NOMO-1 (cell line): ENCODE results near the gene PLCB4.
A peak's percentile ranks its signal among the peaks of the same experiment; 100 is the strongest.

ENCODE experiments used
- DNase-seq, 2 experiments: peaks; one replicate each; lab custom pipeline; 2025; ENCODE audit not compliant: unreplicated experiment in 2 of 2; lab: John Stamatoyannopoulos, UW

The PLCB4 gene

GRCh38 chr20:9166153-9166780, 97.4 kb downstream of the PLCB4 start:
- no peak for DNase-seq

- DNase-seq = no peak
These were observed 100.5 kb downstream of the PLCB4 start for GRCh38 chr20:9169409-9169808.

DNA sequence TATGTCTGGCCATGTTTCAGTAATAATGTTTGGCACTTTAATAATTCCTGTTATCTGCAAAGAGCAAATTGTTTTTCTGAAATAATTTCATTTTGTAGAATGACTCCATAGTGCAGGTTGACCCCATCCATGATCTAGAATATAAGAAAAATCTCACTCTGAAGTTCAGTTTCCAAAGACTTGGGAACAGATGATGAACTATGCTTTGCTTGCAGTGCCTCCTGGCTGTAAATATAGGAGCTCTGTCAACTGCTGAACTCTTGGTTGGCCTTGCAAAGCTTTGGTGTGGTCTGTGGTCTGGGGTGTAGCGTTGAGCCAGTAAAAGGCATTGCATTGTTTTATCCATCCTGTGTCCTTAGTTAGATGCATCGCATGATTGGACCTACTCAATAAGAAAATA, 104.0 kb downstream of the PLCB4 start:
- no peak for DNase-seq

GRCh38 chr20:9177278-9177677, 108.4 kb downstream of the PLCB4 start:
- peak in 1 of 2 experiments; percentile 4 for DNase-seq

DNA sequence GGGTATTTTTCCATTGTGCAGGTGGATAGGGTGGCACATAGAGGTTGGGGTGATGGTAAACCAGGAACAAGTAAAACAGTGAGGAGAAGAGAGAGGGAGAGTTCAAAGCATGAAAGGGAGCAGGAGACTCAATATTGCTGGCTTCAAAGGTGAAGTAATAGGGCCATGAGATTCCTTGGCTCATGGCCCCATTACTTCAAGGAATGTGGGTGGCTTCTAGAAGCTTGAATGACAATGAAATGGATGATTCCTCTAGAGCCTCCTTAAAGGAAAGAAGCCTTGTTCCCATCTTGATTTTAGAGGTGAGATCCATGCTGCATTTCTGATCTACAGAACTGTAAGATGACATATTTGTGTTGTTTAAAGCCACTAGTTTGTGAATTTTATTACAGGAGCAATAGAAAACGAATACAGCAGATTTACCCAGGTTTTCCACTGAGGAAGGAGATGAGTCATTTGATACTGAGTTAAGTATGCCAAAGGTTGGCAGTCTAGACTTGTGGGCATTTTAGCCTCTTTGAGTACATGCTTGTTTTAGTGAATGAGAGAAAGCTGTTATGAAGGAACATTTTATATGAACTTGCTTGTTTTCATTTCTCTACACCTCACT, 110.4 kb downstream of the PLCB4 start:
- no peak for DNase-seq

GRCh38 chr20:9179867-9180266, 111.0 kb downstream of the PLCB4 start:
- DNase-seq = no peak

- no peak for DNase-seq
These were observed 111.8 kb downstream of the PLCB4 start for GRCh38 chr20:9180481-9181257.

GRCh38 chr20:9185511-9185910, 116.6 kb downstream of the PLCB4 start:
- DNase-seq = no peak

DNA sequence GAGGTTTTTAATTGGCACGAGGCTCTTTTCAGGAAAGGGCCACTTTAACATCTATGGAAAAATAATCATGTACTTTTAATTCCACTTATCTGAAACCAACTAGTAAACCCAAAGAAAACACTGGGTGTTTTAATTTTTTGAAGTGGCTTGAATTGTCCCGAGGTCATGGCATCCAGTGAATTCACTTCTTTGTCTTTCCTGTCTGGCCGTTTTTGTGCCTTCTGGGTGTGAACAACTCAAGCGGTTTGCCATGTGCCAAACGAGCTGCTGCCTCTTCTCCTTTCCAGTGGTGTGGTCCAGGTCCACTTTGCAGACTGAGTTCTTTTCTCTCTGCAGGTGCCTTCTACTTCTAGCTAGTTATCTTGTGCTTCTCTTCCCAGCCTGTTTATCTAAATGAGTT, 117.5 kb downstream of the PLCB4 start:
- no peak for DNase-seq

- DNase-seq = no peak
These were observed 126.1 kb downstream of the PLCB4 start for GRCh38 chr20:9195031-9195430.

GRCh38 chr20:9196110-9196509, 127.2 kb downstream of the PLCB4 start:
- no peak for DNase-seq

GRCh38 chr20:9198460-9198859, 129.6 kb downstream of the PLCB4 start:
- DNase-seq = no peak

- DNase-seq = peak; percentile 72 to 74
These were observed 131.3 kb downstream of the PLCB4 start for GRCh38 chr20:9200196-9200595.

DNA sequence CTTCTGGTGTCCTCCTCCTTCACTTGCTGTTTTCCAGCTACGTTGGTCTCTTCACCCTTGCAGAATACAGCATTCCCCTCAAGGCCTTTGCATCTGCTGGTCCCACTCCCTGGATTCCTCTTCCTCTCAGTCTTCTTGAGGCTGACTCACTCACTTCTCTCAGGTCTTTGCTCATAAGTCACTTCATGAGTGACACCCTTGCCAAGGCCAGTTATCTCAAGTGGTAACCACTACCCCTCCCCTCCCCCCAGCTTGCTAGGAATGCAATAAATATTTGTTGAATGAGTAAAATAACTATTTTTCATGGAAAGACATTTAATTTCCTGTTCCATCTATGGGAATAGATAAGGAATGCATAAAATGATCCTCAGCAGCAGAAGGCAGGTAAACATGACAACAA, 131.7 kb downstream of the PLCB4 start:
- no peak for DNase-seq

- peak in 1 of 2 experiments; percentile 14 for DNase-seq
These were observed 133.7 kb downstream of the PLCB4 start for GRCh38 chr20:9202420-9203080.

GRCh38 chr20:9203081-9203447, 134.2 kb downstream of the PLCB4 start:
- DNase-seq = no peak

GRCh38 chr20:9204979-9205378, 136.1 kb downstream of the PLCB4 start:
- DNase-seq = no peak

GRCh38 chr20:9206486-9206885, 137.6 kb downstream of the PLCB4 start:
- no peak for DNase-seq

GRCh38 chr20:9207253-9207652, 138.4 kb downstream of the PLCB4 start:
- DNase-seq = no peak

DNA sequence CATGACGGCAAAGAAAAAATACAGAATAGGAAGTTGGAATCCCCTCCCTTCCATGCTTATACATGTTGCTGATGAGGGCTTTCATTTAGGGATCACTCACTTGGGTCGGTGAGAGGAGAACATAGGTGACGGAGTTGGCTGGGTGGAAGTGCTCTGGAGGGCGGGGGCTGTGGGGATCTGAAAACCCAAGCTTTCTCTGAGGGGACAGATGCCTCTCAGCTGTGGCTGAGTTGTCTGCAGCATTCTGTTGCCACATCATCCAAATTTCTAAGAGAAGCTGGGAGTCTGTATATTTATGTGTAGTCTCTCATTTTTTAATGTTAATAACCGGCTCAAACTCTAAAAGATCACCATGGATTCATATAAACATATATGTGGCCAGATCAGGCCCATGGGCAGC, 141.5 kb downstream of the PLCB4 start:
- no peak for DNase-seq

GRCh38 chr20:9211016-9211760, 142.3 kb downstream of the PLCB4 start:
- DNase-seq = no peak
